HepG2 (cell line): ENCODE results near the gene FAM161A. TPM values are rescaled to one million over a fixed set of nuclear protein-coding genes. Genes with fewer than 3 reads are reported as not detected.

ENCODE experiments used
- E2F1 ChIP-seq: sonication (generic); formaldehyde crosslinking; IDR thresholded peaks from 2 replicates; pipeline ENCODE4 v1.5.0; 2020; ENCODE audit warnings: missing genetic modification reagents
- ELF4 ChIP-seq: sonication (generic); formaldehyde crosslinking; IDR thresholded peaks from 2 replicates; pipeline ENCODE4 v1.5.0; 2020; ENCODE audit warnings: missing genetic modification reagents, mild to moderate bottlenecking, moderate library complexity, borderline replicate concordance
- FOXC1 ChIP-seq: sonication (generic); formaldehyde crosslinking; IDR thresholded peaks from 2 replicates; pipeline ENCODE4 v1.8.0; 2022; ENCODE audit warnings: mild to moderate bottlenecking, missing genetic modification reagents, borderline replicate concordance
- HMGXB4 ChIP-seq, 2 experiments: sonication (generic) in 1 of 2; formaldehyde crosslinking in 1 of 2; IDR thresholded peaks; 2 replicates each; pipeline versions ENCODE4 v1.4.0 to v1.6.1; 2018 to 2020; ENCODE audit warnings: missing genetic modification reagents in 2 of 2, borderline replicate concordance in 1 of 2, low read depth in 1 of 2, mild to moderate bottlenecking in 1 of 2, missing biosample characterization in 1 of 2
- JDP2 ChIP-seq: sonication (generic); formaldehyde crosslinking; IDR thresholded peaks from 2 replicates; pipeline ENCODE4 v1.8.1; 2022; ENCODE audit warnings: missing genetic modification reagents, borderline replicate concordance
- KAT8 ChIP-seq: IDR thresholded peaks from 2 replicates; pipeline ENCODE4 v1.6.1; 2016; ENCODE audit warnings: missing genetic modification reagents, missing compliant biosample characterization
- MBD4 ChIP-seq: IDR thresholded peaks from 2 replicates; pipeline ENCODE4 v1.6.1; 2012; ENCODE audit warnings: low read length, inconsistent platforms, borderline replicate concordance
- SNAPC5 ChIP-seq: sonication (generic); formaldehyde crosslinking; IDR thresholded peaks from 2 replicates; pipeline ENCODE4 v1.8.1; 2023; ENCODE audit warnings: mild to moderate bottlenecking, missing genetic modification reagents, borderline replicate concordance
- ZBTB4 ChIP-seq: sonication (generic); formaldehyde crosslinking; IDR thresholded peaks from 2 replicates; pipeline ENCODE4 v1.4.0; 2020; ENCODE audit warnings: missing genetic modification reagents, mild to moderate bottlenecking, borderline replicate concordance
- ZBTB46 ChIP-seq: sonication (generic); formaldehyde crosslinking; IDR thresholded peaks from 2 replicates; pipeline ENCODE4 v1.4.0; 2020; ENCODE audit warnings: mild to moderate bottlenecking, missing genetic modification reagents, borderline replicate concordance
- ZFX ChIP-seq: sonication (generic); formaldehyde crosslinking; IDR thresholded peaks from 2 replicates; pipeline ENCODE4 v1.4.0; 2020; ENCODE audit warnings: mild to moderate bottlenecking, low read depth, missing genetic modification reagents, moderate library complexity
- ZNF574 ChIP-seq: sonication (generic); formaldehyde crosslinking; IDR thresholded peaks from 2 replicates; pipeline ENCODE4 v1.4.0; 2020; ENCODE audit warnings: missing genetic modification reagents
- polyA plus RNA-seq, 8 experiments: library from polyadenylated mRNA; depleted of rRNA in 3 of 8; stranded (reverse) in 7 of 8; unstranded in 1 of 8; fragments of >200 nt; fragmentation: Illumina TruSeq in 4 of 8; extraction: Trizol in 4 of 8; gene quantifications; 2 replicates each; pipeline versions ENCODE4 v1.2.1 to v1.2.3, GENCODE V29; 2011 to 2016; ENCODE audit warnings: low read depth in 4 of 8, missing spikeins in 1 of 8, mixed read lengths in 1 of 8; ENCODE audit not compliant: insufficient read depth in 1 of 8
- total RNA-seq, 5 experiments: library from RNA; depleted of rRNA; stranded (reverse); fragments of >200 nt; fragmentation: Illumina TruSeq; extraction: Trizol; gene quantifications; 2 replicates each; pipeline ENCODE4 v1.2.3, GENCODE V29; 2016; ENCODE audit warnings: low read depth in 1 of 5

Gene FAM161A
- total and polyA plus RNA-seq, 2 of the 13 experiments (the other 11 are each of a cell fraction or from before 2014, with no cell fraction given): 2.7 to 3.4 TPM

GRCh38 chr2:61888267-61889055 lies 34.6 kb upstream of the FAM161A start, which contains the start of gene CCT4 (continued):
- TF ChIP-seq ZBTB4 (CRISPR knock-in tag): peak; percentile 88
- TF ChIP-seq ZNF574 (CRISPR knock-in tag): peak; percentile 97
- peak; percentile 99 for TF ChIP-seq HMGXB4 (CRISPR knock-in tag; IDR thresholded peaks at IDR 0.05; ENCODE audit: borderline replicate concordance in 1 of 2, low read depth in 1 of 2)
- TF ChIP-seq ZFX: peak; percentile 94
- TF ChIP-seq FOXC1: peak; percentile 100
- peak; percentile 27; the same call in 1 of the 2 replicates for TF ChIP-seq SNAPC5 (CRISPR knock-in tag)
- TF ChIP-seq ZBTB46 (CRISPR knock-in tag): peak; percentile 77; the same call in 1 of the 2 replicates
- no peak for TF ChIP-seq MBD4
- TF ChIP-seq ELF4 (CRISPR knock-in tag): peak; percentile 79; the same call in 1 of the 2 replicates
- peak; percentile 74 for TF ChIP-seq E2F1 (CRISPR knock-in tag)
- TF ChIP-seq JDP2 (CRISPR knock-in tag): no peak
- TF ChIP-seq KAT8: peak; percentile 100
